Measurements from ENCODE around the gene RAP1GAP.
"Not testable (repeated sequence)": the region's sequence is repeated elsewhere in the genome, so short reads cannot be mapped to it uniquely, and the experiment has no call there.

Gene RAP1GAP

GRCh38 chr1:21680381-21680780 is 11.2 kb upstream of the RAP1GAP start:
- in situ Hi-C loops (cut with MboI; ENCODE audit: low sequenced_read_pairs) = no loop called here

GRCh38 chr1:21677168-21677567 is 8.0 kb upstream of the RAP1GAP start:
- in situ Hi-C loops (cut with MboI; ENCODE audit: low sequenced_read_pairs) = no loop called here

GRCh38 chr1:21674957-21675356 is 5.8 kb upstream of the RAP1GAP start:
- in situ Hi-C loops (cut with MboI; ENCODE audit: low sequenced_read_pairs) = no loop called here

- in situ Hi-C loops (cut with MboI; ENCODE audit: low sequenced_read_pairs) = not testable (repeated sequence)
Measured at GRCh38 chr1:21673853-21674252, 4.7 kb upstream of the RAP1GAP start.

- in situ Hi-C loops (cut with MboI; ENCODE audit: low sequenced_read_pairs) = no loop called here
Measured at GRCh38 chr1:21673277-21673780, 4.2 kb upstream of the RAP1GAP start.

GRCh38 chr1:21672478-21673276 is 3.5 kb upstream of the RAP1GAP start:
- in situ Hi-C loops (cut with MboI; ENCODE audit: low sequenced_read_pairs) = no loop called here

- in situ Hi-C loops (cut with MboI; ENCODE audit: low sequenced_read_pairs) = no loop called here
Measured at GRCh38 chr1:21671915-21672314, 2.8 kb upstream of the RAP1GAP start.

GRCh38 chr1:21670956-21671902 is 2.1 kb upstream of the RAP1GAP start:
- in situ Hi-C loops (cut with MboI; ENCODE audit: low sequenced_read_pairs) = no loop called here

- in situ Hi-C loops (cut with MboI; ENCODE audit: low sequenced_read_pairs) = no loop called here
Measured at GRCh38 chr1:21670059-21670881, 1.1 kb upstream of the RAP1GAP start.

- in situ Hi-C loops (cut with MboI; ENCODE audit: low sequenced_read_pairs) = no loop called here
Measured at GRCh38 chr1:21668951-21669257, 253 bp downstream of the RAP1GAP start.

GRCh38 chr1:21668232-21668950 is 766 bp downstream of the RAP1GAP start:
- in situ Hi-C loops (cut with MboI; ENCODE audit: low sequenced_read_pairs) = no loop called here

GRCh38 chr1:21667348-21668231 is 1.6 kb downstream of the RAP1GAP start:
- in situ Hi-C loops (cut with MboI; ENCODE audit: low sequenced_read_pairs) = no loop called here

- in situ Hi-C loops (cut with MboI; ENCODE audit: low sequenced_read_pairs) = no loop called here
Measured at GRCh38 chr1:21666576-21667320, 2.4 kb downstream of the RAP1GAP start.

GRCh38 chr1:21665711-21666575 is 3.2 kb downstream of the RAP1GAP start:
- in situ Hi-C loops (cut with MboI; ENCODE audit: low sequenced_read_pairs) = no loop called here

GRCh38 chr1:21664806-21665588 is 4.2 kb downstream of the RAP1GAP start:
- in situ Hi-C loops (cut with MboI; ENCODE audit: low sequenced_read_pairs) = no loop called here

GRCh38 chr1:21663951-21664805 is 5.0 kb downstream of the RAP1GAP start:
- in situ Hi-C loops (cut with MboI; ENCODE audit: low sequenced_read_pairs) = no loop called here
